GM12801 (cell line): Measurements from ENCODE around the gene SLC5A9.

ENCODE experiments used
- TF ChIP-seq, protein P1 (sequence below): IDR thresholded peaks from one replicate; pipeline ENCODE4 v1.5.1; 2011; ENCODE audit warnings: control low read depth; ENCODE audit not compliant: insufficient read length; ENCODE audit errors: extremely low read depth

Gene SLC5A9

DNA sequence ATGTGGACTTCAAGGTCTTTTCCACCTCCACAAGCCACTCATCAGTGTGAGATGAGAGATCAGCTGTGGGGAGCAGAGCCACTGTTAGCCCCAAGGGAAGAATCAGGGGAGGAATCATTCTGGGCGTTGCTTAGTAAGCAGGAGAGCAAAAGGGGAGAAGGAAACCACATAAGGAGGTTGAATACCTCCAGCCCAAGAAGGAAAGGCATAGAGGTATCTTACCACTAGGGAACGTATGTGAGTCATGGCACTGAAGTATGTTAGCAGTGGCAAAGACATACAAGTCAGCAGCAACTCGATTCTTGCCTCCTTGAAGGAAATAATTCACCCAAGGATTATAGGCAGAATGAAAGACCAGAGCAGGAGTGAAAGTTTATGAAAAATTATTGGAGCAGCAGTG is 31.6 kb upstream of the SLC5A9 start:
- TF ChIP-seq, protein P1, sequence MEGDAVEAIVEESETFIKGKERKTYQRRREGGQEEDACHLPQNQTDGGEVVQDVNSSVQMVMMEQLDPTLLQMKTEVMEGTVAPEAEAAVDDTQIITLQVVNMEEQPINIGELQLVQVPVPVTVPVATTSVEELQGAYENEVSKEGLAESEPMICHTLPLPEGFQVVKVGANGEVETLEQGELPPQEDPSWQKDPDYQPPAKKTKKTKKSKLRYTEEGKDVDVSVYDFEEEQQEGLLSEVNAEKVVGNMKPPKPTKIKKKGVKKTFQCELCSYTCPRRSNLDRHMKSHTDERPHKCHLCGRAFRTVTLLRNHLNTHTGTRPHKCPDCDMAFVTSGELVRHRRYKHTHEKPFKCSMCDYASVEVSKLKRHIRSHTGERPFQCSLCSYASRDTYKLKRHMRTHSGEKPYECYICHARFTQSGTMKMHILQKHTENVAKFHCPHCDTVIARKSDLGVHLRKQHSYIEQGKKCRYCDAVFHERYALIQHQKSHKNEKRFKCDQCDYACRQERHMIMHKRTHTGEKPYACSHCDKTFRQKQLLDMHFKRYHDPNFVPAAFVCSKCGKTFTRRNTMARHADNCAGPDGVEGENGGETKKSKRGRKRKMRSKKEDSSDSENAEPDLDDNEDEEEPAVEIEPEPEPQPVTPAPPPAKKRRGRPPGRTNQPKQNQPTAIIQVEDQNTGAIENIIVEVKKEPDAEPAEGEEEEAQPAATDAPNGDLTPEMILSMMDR: no peak

DNA sequence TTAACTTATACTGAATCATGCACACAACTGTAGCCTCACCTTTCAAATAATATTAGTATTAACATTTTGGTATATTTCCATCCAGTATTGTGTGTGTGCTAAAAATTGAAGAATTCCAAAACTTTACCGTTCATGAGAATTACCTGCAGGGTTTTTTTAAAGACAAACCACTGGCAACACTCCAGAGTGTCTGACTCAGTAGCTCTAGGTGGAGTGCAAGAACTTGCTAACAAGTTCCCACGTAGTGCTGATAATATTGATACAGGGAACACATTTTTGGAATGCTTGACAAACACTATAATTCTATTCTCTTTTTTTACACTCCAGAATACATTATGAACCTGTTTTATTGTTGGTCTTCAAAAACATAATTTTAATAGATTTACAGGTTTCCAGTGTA is 27.7 kb upstream of the SLC5A9 start:
- TF ChIP-seq, protein P1: no peak

DNA sequence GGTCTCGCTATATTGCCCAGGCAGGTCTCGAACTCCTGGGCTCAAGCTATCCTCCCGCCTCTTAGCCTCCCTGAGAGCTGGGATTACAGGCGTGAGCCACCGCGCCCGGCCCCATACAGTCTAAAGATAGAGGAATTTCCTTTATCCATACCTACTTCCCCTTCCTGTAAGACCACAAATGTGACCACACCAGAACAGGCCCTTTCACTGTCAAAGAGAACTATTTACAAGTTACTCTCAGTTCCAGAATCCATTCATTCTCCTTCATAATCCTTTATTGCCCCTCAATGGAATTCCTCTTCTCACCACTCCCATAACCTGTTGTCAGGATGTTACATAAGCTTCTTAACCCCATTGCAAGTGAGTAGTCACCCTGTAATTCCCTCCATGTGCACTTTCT is 26.3 kb upstream of the SLC5A9 start:
- TF ChIP-seq, protein P1: no peak

DNA sequence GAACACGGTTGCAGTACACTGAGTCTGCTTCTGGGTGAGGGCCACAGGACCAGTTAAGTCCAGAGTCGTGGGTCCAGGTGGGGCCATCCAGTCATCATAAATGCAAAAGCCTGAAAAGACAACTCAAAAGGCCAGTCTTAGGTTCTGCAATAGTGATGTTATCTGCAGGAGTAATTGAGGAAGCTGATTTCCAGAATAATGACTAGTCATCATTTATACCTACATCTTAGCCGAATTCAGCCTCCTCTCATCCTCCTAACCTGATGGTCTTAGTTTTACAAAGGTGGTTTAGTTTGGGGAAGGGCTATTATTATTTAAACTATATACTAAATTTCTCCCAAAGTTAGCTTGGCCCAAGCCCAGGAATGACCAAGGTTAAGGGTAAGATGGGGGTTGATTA is 23.5 kb upstream of the SLC5A9 start:
- TF ChIP-seq, protein P1: no peak

DNA sequence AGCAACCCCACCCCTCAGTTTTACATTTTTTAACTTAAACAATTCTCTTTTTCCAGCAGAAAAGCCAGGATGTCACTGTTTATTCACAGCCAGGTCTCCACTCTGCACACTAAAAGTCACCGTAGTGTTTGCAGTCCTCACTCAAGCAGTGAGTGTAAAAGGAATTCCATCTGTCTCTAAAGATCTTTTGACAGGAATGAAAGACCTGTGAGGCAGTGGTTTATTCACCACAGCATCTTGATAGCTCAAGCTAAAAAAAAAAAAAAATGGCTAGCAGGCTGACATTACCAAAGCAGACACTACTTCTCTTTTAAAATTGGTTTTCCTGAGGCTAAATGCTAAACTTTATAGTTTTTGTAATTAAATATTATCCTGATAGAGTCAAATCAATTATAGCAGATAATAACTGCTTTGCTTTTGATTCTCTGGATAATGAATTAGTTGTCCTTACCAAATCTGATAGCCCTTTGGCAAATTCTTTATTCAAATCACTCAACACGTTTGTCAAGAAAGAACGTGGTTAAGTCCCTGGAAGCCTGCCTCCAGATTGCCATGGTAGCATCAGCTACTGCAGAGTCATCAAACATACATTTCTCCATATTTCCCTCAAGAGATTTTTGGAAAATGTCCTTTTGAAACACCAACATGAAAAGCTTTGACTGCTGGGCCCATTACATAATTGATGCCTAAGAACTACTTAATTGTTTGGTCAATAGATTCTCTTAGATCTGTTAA is 22.2 kb upstream of the SLC5A9 start:
- TF ChIP-seq, protein P1: no peak

DNA sequence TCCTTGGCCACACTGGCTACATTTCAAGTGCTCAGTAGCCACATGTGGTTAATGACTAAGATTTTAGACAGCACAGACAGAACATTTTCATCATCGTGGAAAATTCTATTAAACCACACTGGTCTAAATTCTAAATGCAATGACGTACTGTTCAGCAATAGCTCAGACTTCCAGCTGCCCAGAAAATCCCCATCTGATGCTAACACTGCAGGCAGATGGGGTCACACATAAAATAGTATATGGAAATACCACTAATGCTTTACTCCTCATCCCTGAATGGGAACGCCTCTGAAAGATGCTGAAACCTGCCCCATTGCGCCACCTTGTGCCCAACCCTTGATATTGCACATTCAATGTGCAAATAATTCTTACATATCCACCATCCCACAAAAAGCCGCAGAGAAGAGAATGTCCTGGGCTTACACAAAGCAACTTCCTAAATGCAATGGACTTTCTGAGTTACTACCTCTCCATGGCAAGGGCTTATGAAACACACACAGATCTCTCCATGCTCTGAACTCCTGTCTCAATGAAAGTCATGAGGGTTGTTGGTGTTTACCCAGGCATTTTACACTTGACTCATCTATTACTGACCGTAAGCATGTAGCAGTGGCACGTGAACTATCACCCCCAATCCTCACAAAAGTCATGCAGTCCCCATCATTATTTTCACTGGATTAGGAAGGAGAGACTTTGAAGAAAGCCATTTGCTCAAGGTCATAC is 20.3 kb upstream of the SLC5A9 start:
- TF ChIP-seq, protein P1: no peak

DNA sequence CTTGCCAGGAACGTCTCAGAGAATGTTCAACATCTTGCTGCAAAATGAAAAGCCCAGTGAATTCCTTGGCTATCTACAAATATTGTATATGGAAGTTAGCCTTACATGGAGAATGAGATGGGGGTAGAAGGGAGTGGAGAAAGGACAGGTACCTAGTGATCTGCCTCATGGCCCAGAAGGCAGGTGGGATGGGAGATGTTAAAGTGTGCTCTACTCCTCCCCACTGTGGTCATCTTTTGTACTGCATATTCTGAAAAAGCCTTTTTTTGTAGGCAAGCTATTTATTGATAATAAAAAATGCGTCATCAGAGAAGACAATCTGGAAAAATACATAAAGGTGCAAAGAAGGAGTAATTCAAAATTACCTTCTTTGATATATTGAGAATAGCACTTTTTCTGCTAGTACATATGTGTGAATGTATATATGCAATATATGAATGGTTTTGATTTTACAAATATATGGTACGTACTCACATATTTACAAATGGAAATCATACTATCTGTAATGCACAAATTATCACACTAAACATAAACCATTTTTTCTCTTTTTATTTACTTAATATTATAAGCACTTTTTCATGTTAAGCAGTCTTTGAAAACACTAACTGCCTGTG is 19.1 kb upstream of the SLC5A9 start:
- TF ChIP-seq, protein P1: no peak
